CD4-positive, alpha-beta memory T cell (primary cell): Measurements from ENCODE around the gene EMP1. TPM values are rescaled to one million over a fixed set of nuclear protein-coding genes. Genes with fewer than 3 reads are reported as not detected.

Experiments used
- CTCF ChIA-PET: fragments of 350-600 bp; sonication (Branson Sonifier 250); formaldehyde crosslinking; loops from one replicate; lab custom pipeline; 2021; ENCODE audit warnings: inconsistent platforms; ENCODE audit not compliant: partially characterized antibody; lab: Charles Lee
- POLR2A ChIA-PET: fragments of 350-600 bp; sonication (Branson Sonifier 250); formaldehyde crosslinking; loops from one replicate; lab custom pipeline; 2021; ENCODE audit not compliant: partially characterized antibody; lab: Charles Lee
- DNase-seq, 5 donors: peaks; one replicate each; pipeline versions ENCODE4 v3.0.0 to v3.0.0-alpha.2; 2020 to 2022; ENCODE audit warnings: mixed read lengths in 1 of 5
- H3K27ac ChIP-seq: one replicate; pipeline ENCODE4 v1.7.0; 2013; ENCODE audit warnings: low read depth, low read length
- H3K27me3 ChIP-seq: 2 replicates; pipeline ENCODE4 v1.7.0; 2013; ENCODE audit warnings: mild to moderate bottlenecking, low read length, moderate library complexity; ENCODE audit not compliant: insufficient read depth
- H3K36me3 ChIP-seq: 2 replicates; pipeline ENCODE4 v1.7.0; 2013; ENCODE audit warnings: mild to moderate bottlenecking, low read length, moderate library complexity; ENCODE audit not compliant: insufficient read depth
- H3K4me1 ChIP-seq: 2 replicates; pipeline ENCODE4 v1.7.0; 2013; ENCODE audit warnings: mild to moderate bottlenecking, low read length, moderate library complexity; ENCODE audit not compliant: insufficient read depth
- H3K4me3 ChIP-seq, 2 donors: one replicate each; pipeline ENCODE4 v1.7.0; 2013; ENCODE audit warnings: low read length in 2 of 2, mild to moderate bottlenecking in 1 of 2
- H3K9me3 ChIP-seq, 2 donors: one replicate each; pipeline ENCODE4 v1.7.0; 2013; ENCODE audit warnings: low read length in 2 of 2, control low read depth in 1 of 2; ENCODE audit not compliant: control insufficient read depth in 1 of 2
- H3K27ac Mint-ChIP-seq, 7 donors: one replicate each; pipeline ENCODE4 v1.8.0; 2020 to 2021; ENCODE audit warnings: mixed read lengths in 7 of 7, mild to moderate bottlenecking in 6 of 7, inconsistent platforms in 3 of 7, moderate library complexity in 3 of 7
- H3K27me3 Mint-ChIP-seq, 2 donors: one replicate each; pipeline ENCODE4 v1.8.0; 2020 to 2021; ENCODE audit warnings: mixed read lengths in 2 of 2
- H3K36me3 Mint-ChIP-seq, 2 donors: one replicate each; pipeline ENCODE4 v1.8.0; 2020 to 2021; ENCODE audit warnings: mixed read lengths in 2 of 2, inconsistent platforms in 1 of 2, mild to moderate bottlenecking in 1 of 2
- H3K4me1 Mint-ChIP-seq, 4 donors: one replicate each; pipeline ENCODE4 v1.8.0; 2020 to 2021; ENCODE audit warnings: mixed read lengths in 4 of 4, mild to moderate bottlenecking in 1 of 4
- H3K4me3 Mint-ChIP-seq, 8 donors: one replicate each; pipeline ENCODE4 v1.8.0; 2020 to 2021; ENCODE audit warnings: mixed read lengths in 8 of 8, mild to moderate bottlenecking in 7 of 8, moderate library complexity in 6 of 8, inconsistent platforms in 3 of 8
- H3K9me3 Mint-ChIP-seq, 8 donors: one replicate each; pipeline ENCODE4 v1.8.0; 2020 to 2021; ENCODE audit warnings: mixed read lengths in 8 of 8, mild to moderate bottlenecking in 5 of 8, inconsistent platforms in 3 of 8, moderate library complexity in 1 of 8
- intact Hi-C: fragments of 100-400 bp; cut with micrococcal nuclease; formaldehyde crosslinking; loops from one replicate; pipeline ENCODE4 v1.15.1; 2023
- polyA plus RNA-seq, 2 donors: library from polyadenylated mRNA; unstranded; fragments of 300-500 nt; fragmentation: Illumina TruSeq; gene quantifications; one replicate each; pipeline ENCODE4 v1.2.3, GENCODE V29; 2021
- total RNA-seq, 2 experiments: library from RNA; stranded (reverse); gene quantifications; one replicate each; pipeline ENCODE4 v1.2.3, GENCODE V29; 2021

EMP1 gene
- total and polyA plus RNA-seq, 4 experiments from 2014 or later: 0.50 to 5.8 (median 3.2) TPM

DNA sequence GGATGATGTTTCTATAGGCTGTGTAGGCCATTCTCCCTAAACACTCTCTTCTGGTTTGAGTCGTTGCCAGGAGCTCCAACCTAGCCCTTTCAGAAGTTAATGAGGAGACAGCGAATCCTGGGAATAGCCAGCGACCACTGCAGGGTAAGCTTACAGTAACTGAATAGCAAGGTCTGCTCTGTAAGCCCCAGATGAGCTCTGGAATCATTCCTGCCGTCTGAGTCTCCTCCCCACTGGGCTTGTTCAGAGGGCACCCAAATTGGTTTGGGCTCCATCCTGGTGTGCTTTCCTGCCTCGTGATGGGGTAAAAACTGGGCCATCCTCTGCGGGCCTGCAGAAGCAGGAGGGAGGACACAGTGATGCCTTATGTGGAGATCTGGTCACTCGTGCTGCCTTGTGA, 43.3 kb upstream of the EMP1 start:
- H3K36me3 ChIP-seq: no peaks in the 10 kb centered on the region
- H3K4me1 ChIP-seq: no peaks in the 10 kb centered on the region
- CTCF ChIA-PET: interaction anchor here (1.4 kb wide), 1 partner anchor 38 kb away, joined by 3 read pairs; no protein-coding TSS in a partner anchor
- H3K9me3 ChIP-seq: no peaks in the 10 kb centered on the region
- Mint-ChIP-seq H3K4me1 (no peaks in the 10 kb centered on the region), H3K4me3 (no peak overlapping the region), H3K36me3 (no peaks in the 10 kb centered on the region), H3K9me3 (peaks cover 0 to 3% (median 0%) of the 10 kb centered on the region in 8 donors), H3K27ac (peak overlapping the region in 1 of 7 donors; percentile 9), H3K27me3 (peaks cover 0 to 1% of the 10 kb centered on the region in 2 donors)
- intact Hi-C loops: no loop called here
- H3K27me3 ChIP-seq: no peaks in the 10 kb centered on the region
- DNase-seq: no peak
- POLR2A ChIA-PET: no interaction called here
- no peak overlapping the region for H3K27ac ChIP-seq
- H3K4me3 ChIP-seq: no peak overlapping the region

DNA sequence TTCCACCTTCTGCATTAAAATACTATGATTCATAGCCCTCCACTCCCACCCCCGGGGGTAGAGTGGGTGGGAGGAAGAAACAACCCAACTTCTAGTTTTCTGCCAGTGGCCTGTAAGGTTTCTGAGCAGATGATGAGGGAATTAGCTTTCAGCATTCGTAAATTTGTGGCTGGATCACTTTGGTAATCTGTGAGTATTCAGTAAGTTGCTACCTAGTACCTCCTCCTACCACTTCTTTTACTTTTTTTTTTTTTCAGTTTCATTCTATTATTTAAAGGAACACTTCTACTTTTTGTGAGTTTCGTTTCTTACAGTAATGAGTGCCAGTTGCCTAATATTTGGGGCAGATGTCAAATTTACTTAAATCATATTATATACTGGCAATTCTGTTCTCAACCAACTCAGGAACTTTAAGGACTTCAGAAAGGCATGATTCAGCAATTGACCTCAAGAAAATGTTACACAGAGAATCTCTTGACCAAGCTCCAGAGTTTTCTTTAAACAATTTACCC, 42.4 kb upstream of the EMP1 start:
- intact Hi-C loops: no loop called here

DNA sequence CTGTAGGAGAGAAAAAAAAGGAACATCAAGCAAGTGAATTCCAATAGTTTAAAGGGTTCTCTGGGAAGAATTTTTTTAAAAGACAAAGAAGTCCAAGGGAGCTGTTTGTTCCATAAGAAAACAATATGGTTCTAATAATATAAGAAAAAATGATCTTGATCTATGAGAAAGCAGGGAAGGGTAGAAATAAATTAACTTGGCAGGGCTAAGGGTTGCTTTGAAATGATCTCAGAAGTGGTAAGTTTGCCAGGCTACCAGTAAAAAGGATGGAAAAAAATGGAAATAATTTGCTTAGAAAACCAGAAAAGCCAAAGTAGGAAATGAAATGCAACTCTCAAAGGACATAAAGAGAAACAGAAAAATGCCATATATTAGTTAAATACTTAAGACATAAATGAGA, 41.7 kb upstream of the EMP1 start:
- no peaks in the 10 kb centered on the region for H3K36me3 ChIP-seq
- Mint-ChIP-seq H3K27ac (no peak overlapping the region), H3K27me3 (peaks cover 0 to 1% of the 10 kb centered on the region in 2 donors), H3K36me3 (no peaks in the 10 kb centered on the region), H3K4me1 (no peaks in the 10 kb centered on the region), H3K9me3 (peaks cover 0 to 2% (median 0%) of the 10 kb centered on the region in 8 donors), H3K4me3 (no peak overlapping the region)
- no peak overlapping the region for H3K27ac ChIP-seq
- intact Hi-C loops: no loop called here
- no peaks in the 10 kb centered on the region for H3K4me1 ChIP-seq
- H3K27me3 ChIP-seq: no peaks in the 10 kb centered on the region
- CTCF ChIA-PET: no interaction called here
- DNase-seq: no peak
- no peak overlapping the region for H3K4me3 ChIP-seq
- H3K9me3 ChIP-seq: no peaks in the 10 kb centered on the region
- POLR2A ChIA-PET: no interaction called here

More for the DNA sequence above, 42.4 kb upstream of the EMP1 start:
- ChIA-PET CTCF (interaction anchor here (1.4 kb wide), 1 partner anchor 39 kb away, joined by 3 read pairs; no protein-coding TSS in a partner anchor), POLR2A (no interaction called here)
- H3K27me3 ChIP-seq: no peaks in the 10 kb centered on the region
- no peak for DNase-seq
- H3K9me3 ChIP-seq: no peaks in the 10 kb centered on the region
- H3K4me3 ChIP-seq: no peak overlapping the region
- Mint-ChIP-seq H3K27me3 (peaks cover 0 to 1% of the 10 kb centered on the region in 2 donors), H3K36me3 (no peaks in the 10 kb centered on the region), H3K9me3 (peaks cover 0 to 3% (median 0%) of the 10 kb centered on the region in 8 donors), H3K27ac (no peak overlapping the region), H3K4me1 (no peaks in the 10 kb centered on the region), H3K4me3 (no peak overlapping the region)
- no peaks in the 10 kb centered on the region for H3K36me3 ChIP-seq
- no peaks in the 10 kb centered on the region for H3K4me1 ChIP-seq
- no peak overlapping the region for H3K27ac ChIP-seq

DNA sequence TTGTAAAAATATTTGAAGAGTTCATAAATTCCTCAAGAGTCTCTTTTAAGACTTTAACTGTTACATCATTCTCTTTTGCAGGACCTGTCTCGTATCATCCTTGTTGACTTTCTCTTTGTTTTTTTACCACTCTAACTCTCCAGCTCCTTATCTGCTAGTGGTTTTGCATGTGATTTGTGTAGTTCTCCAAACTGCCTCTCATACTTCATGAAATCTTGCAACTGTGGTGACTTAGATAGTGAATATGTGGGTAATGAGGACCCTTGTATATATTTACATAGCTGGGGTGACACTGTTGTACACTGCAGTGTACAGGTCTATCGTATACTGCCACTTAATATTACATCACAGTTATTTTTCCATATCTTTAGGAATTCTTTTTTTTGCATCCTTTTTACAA, 40.2 kb upstream of the EMP1 start:
- CTCF ChIA-PET: no interaction called here
- no peaks in the 10 kb centered on the region for H3K4me1 ChIP-seq

DNA sequence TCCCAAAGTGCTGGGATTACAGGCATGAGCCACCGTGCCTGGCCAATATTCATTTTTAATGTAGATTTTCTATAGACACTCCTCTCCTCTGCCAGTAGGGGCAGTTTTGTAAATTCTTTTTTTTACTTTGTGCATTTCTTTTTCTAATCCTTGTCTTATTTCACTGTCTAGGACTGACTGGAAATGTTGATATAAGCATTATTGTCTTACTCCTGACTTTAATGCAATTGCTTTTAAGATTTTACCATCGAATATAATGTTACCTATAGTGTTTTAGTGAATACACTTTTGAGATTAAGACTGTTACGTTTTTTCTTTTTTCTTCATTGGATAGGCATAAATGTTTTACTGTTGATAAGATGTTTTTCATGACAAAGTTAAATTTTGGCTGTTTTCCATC, 35.4 kb upstream of the EMP1 start:
- ChIA-PET POLR2A (no interaction called here), CTCF (interaction anchor here (1.2 kb wide), 1 partner anchor 35 kb away, joined by 5 read pairs; the partner anchor contains the start of gene EMP1)
- intact Hi-C loops: no loop called here
- no peaks in the 10 kb centered on the region for H3K36me3 ChIP-seq
- no peaks in the 10 kb centered on the region for H3K27me3 ChIP-seq
- no peak overlapping the region for H3K27ac ChIP-seq
- Mint-ChIP-seq H3K27ac (no peak overlapping the region), H3K4me1 (peaks cover 12 to 19% (median 17%) of the 10 kb centered on the region in 4 donors), H3K27me3 (peaks cover 0 to 1% of the 10 kb centered on the region in 2 donors), H3K4me3 (no peak overlapping the region), H3K36me3 (no peaks in the 10 kb centered on the region), H3K9me3 (no peaks in the 10 kb centered on the region)
- no peak overlapping the region for H3K4me3 ChIP-seq
- no peaks in the 10 kb centered on the region for H3K9me3 ChIP-seq
- no peak for DNase-seq
- H3K4me1 ChIP-seq: peaks cover 17% of the 10 kb centered on the region

More for the DNA sequence above, 40.2 kb upstream of the EMP1 start:
- peaks cover 0 to 2% (median 0%) of the 10 kb centered on the region in 8 donors for H3K9me3 Mint-ChIP-seq
- peaks cover 0 to 1% of the 10 kb centered on the region in 2 donors for H3K27me3 Mint-ChIP-seq
- H3K4me1 Mint-ChIP-seq: no peaks in the 10 kb centered on the region
- no peak for DNase-seq
- POLR2A ChIA-PET: no interaction called here
- no peak overlapping the region for H3K4me3 ChIP-seq
- no peak overlapping the region for H3K27ac ChIP-seq
- H3K27ac Mint-ChIP-seq: no peak overlapping the region
- no peaks in the 10 kb centered on the region for H3K36me3 ChIP-seq
- H3K36me3 Mint-ChIP-seq: no peaks in the 10 kb centered on the region
- H3K27me3 ChIP-seq: no peaks in the 10 kb centered on the region
- intact Hi-C loops: no loop called here
- no peak overlapping the region for H3K4me3 Mint-ChIP-seq
- no peaks in the 10 kb centered on the region for H3K9me3 ChIP-seq

DNA sequence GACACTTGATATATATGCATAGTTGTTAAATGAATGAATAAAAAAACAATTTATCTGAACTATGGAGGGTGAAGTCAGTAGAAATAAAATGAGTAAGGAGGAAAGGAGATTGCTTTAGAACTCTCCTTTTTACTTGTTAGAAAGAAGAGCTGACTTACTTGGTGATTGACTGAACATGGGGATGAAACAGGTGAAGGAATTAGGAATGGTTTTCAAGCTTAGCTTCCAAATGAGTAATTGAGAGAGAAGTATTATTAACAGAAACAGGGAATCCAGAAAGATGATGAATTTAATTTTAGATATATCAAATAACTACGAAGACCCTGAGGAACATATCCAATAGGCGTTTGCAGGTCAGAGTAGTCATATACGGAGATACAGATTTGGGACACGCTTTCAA, 33.6 kb upstream of the EMP1 start:
- DNase-seq: no peak
- Mint-ChIP-seq H3K27ac (no peak overlapping the region), H3K4me3 (no peak overlapping the region), H3K9me3 (peaks cover 0 to 2% (median 0%) of the 10 kb centered on the region in 8 donors), H3K27me3 (no peaks in the 10 kb centered on the region), H3K4me1 (peaks cover 15 to 30% (median 21%) of the 10 kb centered on the region in 4 donors), H3K36me3 (no peaks in the 10 kb centered on the region)
- no peaks in the 10 kb centered on the region for H3K36me3 ChIP-seq
- intact Hi-C loops: no loop called here
- no peak overlapping the region for H3K4me3 ChIP-seq
- no peaks in the 10 kb centered on the region for H3K27me3 ChIP-seq
- ChIA-PET POLR2A (no interaction called here), CTCF (no interaction called here)
- H3K27ac ChIP-seq: no peak overlapping the region
- H3K9me3 ChIP-seq: no peaks in the 10 kb centered on the region
- peaks cover 23% of the 10 kb centered on the region for H3K4me1 ChIP-seq

DNA sequence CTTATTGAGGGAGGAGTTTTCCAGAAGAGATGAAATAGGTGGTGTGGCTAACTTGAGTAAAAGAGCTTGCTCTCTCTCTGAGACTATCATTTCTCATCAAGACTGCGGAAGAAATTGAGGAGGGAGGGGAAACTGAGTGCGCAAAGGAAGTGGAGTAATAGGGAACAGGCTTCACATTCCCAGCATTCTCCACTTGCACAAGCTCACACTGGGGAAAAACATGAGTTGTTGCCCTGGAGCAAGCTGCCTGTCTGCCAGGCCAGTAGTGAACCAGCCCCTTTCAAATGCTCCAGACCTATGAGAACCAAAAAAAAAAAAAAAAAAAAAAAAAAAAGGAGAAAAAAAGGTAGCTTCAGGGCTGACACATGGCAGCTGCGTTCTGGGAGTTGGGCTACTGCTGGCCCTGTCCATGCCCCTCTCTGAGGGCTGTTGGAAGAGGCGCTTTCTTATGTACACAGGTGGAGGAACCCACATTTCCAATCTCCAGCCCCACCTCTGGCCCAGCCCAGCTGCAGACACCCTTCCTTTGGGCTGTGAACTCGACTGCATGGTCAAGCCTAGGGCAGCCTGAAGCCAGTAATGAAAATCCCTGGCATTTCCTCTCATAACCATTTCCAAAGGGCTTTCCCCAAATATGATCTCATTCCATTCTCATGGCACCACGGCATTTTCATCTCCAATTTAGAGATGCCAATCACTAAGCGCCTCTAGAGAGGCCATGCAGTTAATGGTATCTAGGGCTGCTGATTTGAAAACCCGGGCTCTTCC, 32.5 kb upstream of the EMP1 start:
- H3K4me1 Mint-ChIP-seq: peaks cover 15 to 30% (median 21%) of the 10 kb centered on the region in 4 donors
- intact Hi-C loops: no loop called here
- Histone ChIP-seq H3K4me3 (no peak overlapping the region), H3K4me1 (peaks cover 23% of the 10 kb centered on the region), H3K27ac (no peak overlapping the region), H3K9me3 (no peaks in the 10 kb centered on the region), H3K36me3 (no peaks in the 10 kb centered on the region), H3K27me3 (no peaks in the 10 kb centered on the region)
- peak overlapping the region in 1 of 7 donors; percentile 76 for H3K27ac Mint-ChIP-seq
- no peak overlapping the region for H3K4me3 Mint-ChIP-seq
- no peaks in the 10 kb centered on the region for H3K27me3 Mint-ChIP-seq
- DNase-seq: peak in 1 of 5 donors; percentile 7
- H3K36me3 Mint-ChIP-seq: no peaks in the 10 kb centered on the region
- CTCF ChIA-PET: interaction anchor here (0.7 to 2.5 kb wide), 3 partner anchors 31 to 248 kb away, joined by 3 to 11 read pairs (median 4); no protein-coding TSS in a partner anchor
- peaks cover 0 to 5% (median 0%) of the 10 kb centered on the region in 8 donors for H3K9me3 Mint-ChIP-seq
- POLR2A ChIA-PET: interaction anchor here (1.0 kb wide), 1 partner anchor 62 kb away, joined by 3 read pairs; no protein-coding TSS in a partner anchor
